Measurements from ENCODE around the gene MCM6. TPM values are rescaled to one million over a fixed set of nuclear protein-coding genes. Genes with fewer than 3 reads are reported as not detected.
"Not testable (repeated sequence)": the region's sequence is repeated elsewhere in the genome, so short reads cannot be mapped to it uniquely, and the experiment has no call there.

Gene MCM6
- total and polyA plus RNA-seq, 2 donors: 14.5 to 28.2 TPM

DNA sequence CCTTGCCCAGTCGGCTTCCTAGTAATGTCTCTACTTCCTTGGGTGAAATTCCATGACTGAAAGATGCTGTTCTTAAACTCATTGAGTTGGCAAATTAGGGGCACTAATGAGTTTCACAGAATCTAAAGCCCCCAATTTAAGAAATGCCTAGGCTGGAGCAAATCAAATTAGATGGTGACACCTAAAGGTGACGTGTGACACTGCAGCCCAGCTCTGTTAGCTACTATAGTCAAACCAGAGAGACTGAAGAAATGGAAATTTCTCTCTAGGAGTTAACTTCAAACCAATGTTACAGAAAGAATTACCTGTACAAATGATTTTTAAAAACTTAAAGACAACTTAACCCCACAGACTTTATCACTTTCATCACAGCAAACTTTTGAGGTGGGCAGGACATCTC lies 76.5 kb downstream of the MCM6 start:
- H3K4me3 ChIP-seq (ENCODE audit: low read depth, low read length): no peak overlapping the region
- DNase-seq (ENCODE audit: extremely low spot score): no peak
- 57% methylated on average over 2 of the region's 2 CpGs for WGBS

DNA sequence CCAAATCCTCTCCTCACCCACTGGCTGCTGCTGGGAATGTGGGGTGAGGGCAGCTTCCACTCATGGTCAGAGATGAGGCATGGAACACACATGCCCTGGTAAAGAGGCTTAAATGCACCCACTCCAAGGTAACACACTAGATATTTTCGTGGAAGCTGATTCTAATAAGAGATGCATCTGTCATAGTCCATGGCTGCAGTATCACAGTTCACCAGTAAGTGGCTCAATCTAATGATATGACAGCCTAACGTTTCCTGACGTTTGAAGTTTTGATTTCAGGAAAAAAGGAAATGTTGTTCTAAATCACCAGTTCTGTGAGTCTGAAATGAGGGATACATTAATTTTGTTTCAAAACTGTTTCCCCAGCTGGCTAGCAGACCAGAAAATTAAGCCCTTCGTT lies 77.5 kb downstream of the MCM6 start:
- 50% methylated on average over 4 of the region's 4 CpGs for WGBS
- Histone ChIP-seq H3K4me3 (ENCODE audit: low read depth, low read length) (no peak overlapping the region), H3K4me1 (ENCODE audit: insufficient read depth) (no peaks in the 10 kb centered on the region), H3K36me3 (ENCODE audit: insufficient read depth) (no peaks in the 10 kb centered on the region), H3K27ac (ENCODE audit: low read depth) (no peak overlapping the region)
- no peak for DNase-seq (ENCODE audit: extremely low spot score)

More for the DNA sequence above, 76.5 kb downstream of the MCM6 start:
- no peaks in the 10 kb centered on the region for H3K36me3 ChIP-seq (ENCODE audit: insufficient read depth)
- no peak overlapping the region for H3K27ac ChIP-seq (ENCODE audit: low read depth)
- no peaks in the 10 kb centered on the region for H3K4me1 ChIP-seq (ENCODE audit: insufficient read depth)

DNA sequence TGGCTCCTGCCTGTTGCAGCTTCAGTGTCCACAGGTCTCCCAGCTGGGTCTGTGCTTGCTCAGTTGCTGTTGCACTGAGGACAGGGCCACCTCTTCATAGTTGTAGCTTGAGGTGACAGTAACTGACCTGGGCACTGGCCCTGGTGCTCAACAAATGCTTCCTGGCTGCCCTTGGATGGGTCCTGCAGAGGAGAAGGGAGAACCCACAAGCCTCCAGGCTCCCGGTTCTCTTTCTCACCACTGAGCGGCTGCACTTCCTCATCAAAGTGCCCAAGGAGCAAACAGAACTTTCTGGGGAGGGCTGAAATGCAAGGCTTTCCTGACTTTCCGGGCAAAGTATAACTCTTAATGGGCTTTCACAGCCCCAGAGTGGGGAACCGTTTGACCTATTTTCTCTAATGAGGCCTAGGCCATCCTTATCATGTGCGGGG lies 78.0 kb downstream of the MCM6 start:
- no peak overlapping the region for H3K27ac ChIP-seq (ENCODE audit: low read depth)
- DNase-seq (ENCODE audit: extremely low spot score): no peak
- WGBS: 69% methylated on average over 5 of the region's 5 CpGs
- no peaks in the 10 kb centered on the region for H3K4me1 ChIP-seq (ENCODE audit: insufficient read depth)
- H3K4me3 ChIP-seq (ENCODE audit: low read depth, low read length): no peak overlapping the region
- no peaks in the 10 kb centered on the region for H3K36me3 ChIP-seq (ENCODE audit: insufficient read depth)

DNA sequence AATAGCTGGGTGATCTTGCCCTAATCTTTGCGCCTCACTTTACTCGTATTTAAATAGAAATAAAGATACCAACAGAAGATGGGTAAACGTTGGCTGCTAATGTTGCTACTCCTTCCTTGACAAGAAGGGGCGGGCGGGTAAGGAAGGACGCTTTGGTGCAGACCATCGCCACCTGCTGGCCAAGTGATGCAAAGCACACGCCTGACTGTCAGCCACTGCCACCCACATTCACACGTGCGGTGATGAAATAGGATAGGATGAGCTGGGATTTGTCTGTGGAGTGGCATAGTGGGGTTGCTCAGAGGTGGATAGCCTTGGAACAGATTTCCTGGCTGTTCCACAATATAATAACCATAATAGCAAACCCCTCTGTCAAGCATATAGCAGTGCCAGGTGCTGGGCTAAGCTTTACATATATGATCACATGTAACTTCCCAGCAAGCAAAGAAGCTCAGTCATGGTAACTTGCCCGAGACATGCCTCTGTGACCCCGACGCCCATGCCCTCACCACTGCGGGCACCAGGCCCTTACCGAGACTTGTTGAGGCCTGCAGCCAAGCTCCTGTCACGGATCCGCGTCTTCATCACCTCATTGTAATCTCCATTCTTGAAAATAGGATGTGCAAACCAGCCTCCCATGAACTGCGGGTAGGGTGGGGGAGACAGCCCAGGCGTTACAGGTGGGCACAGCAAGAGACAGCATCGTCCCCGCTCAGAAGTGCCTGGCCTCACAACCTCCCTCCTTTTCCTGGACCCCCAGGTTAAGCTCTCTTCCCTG lies 78.6 kb downstream of the MCM6 start:
- no peaks in the 10 kb centered on the region for H3K4me1 ChIP-seq (ENCODE audit: insufficient read depth)
- no peak overlapping the region for H3K27ac ChIP-seq (ENCODE audit: low read depth)
- no peak for DNase-seq (ENCODE audit: extremely low spot score)
- H3K36me3 ChIP-seq (ENCODE audit: insufficient read depth): no peaks in the 10 kb centered on the region
- H3K4me3 ChIP-seq (ENCODE audit: low read depth, low read length): no peak overlapping the region
- 35% methylated on average over 22 of the region's 22 CpGs for WGBS

DNA sequence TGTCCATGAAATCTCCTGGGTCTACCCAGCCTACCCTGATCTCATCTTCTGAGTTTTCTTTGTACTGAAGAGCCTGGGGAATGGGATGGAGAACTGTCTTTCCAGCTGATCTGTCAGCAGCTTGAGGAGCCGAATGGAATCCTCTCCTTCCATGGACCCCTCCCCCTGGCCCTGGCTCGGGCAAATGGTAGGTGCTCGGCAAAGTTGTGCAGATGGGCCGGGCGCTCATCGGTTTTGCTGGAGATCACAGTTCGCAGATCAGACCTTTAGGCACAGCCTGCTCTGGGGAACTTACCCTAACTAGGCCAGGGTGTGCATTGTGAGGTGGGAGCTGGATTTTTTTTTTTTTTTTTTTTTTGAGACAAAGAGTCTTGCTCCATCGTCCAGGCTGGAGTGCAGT lies 79.6 kb downstream of the MCM6 start:
- no peak overlapping the region for H3K27ac ChIP-seq (ENCODE audit: low read depth)
- H3K36me3 ChIP-seq (ENCODE audit: insufficient read depth): no peaks in the 10 kb centered on the region
- 95% methylated on average over 8 of the region's 8 CpGs for WGBS
- no peak overlapping the region for H3K4me3 ChIP-seq (ENCODE audit: low read depth, low read length)
- no peak for DNase-seq (ENCODE audit: extremely low spot score)
- no peaks in the 10 kb centered on the region for H3K4me1 ChIP-seq (ENCODE audit: insufficient read depth)

DNA sequence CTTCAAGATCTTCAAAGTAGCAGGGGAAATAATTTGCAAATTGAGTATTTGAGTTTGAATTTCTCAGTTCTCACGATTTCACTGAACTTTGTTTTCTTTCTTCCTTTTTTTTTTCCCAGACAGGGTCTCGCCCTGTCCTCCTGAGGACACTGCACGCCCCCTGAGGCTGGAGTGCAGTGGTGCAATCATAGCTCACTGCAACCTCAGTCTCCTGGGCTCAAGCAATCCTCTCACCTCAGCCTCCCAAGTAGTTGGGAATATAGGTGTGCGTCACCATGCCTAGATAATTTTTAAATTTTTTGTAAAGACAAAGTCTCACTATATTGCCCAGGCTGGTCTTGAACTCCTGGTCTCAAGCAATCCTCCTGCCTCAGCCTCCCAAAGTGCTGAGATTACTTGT lies 80.6 kb downstream of the MCM6 start:
- not testable (repeated sequence) for H3K4me1 ChIP-seq (ENCODE audit: insufficient read depth); DNase-seq (ENCODE audit: extremely low spot score); H3K4me3 ChIP-seq (ENCODE audit: low read depth, low read length); H3K36me3 ChIP-seq (ENCODE audit: insufficient read depth); H3K27ac ChIP-seq (ENCODE audit: low read depth)
- WGBS: 84% methylated on average over 4 of the region's 4 CpGs

DNA sequence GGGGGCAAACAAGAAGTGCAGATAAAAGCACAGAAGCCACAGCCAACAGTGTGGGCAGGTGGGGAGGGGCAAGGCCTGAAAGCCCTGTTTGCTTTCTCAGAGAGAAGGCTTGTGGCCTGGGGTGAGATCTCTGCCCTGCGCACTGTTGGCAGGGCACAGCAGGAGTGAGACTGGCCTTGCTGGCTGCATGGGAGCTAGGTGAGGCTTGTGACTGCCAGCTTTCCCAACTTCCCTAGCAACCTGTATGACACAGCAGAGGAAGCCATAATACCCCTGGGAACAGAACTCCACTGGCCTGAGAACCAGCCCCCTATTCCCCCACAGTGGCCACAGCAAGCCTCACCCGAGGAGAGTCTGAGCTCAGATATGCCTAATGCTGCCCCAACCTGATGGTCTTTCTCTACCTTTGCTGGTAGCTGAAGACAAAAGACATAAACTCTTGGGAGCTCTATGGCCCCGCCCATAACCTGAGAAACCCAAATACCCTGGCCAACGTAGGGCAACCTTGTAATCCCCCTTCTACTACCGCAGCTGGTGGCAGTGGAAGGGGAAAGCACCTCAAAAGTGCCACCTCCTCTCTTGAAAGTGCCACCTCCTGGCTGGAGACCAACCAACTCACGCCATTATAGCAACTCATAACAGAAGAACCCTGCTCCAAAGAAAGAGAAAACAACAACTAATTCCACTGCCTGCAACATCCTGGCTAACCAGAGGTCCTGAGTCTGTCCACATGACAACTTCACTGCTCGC lies 83.7 kb downstream of the MCM6 start:
- no peak overlapping the region for H3K4me3 ChIP-seq (ENCODE audit: low read depth, low read length)
- H3K27ac ChIP-seq (ENCODE audit: low read depth): no peak overlapping the region
- no peaks in the 10 kb centered on the region for H3K36me3 ChIP-seq (ENCODE audit: insufficient read depth)
- WGBS: 84% methylated on average over 7 of the region's 7 CpGs
- DNase-seq (ENCODE audit: extremely low spot score): no peak
- no peaks in the 10 kb centered on the region for H3K4me1 ChIP-seq (ENCODE audit: insufficient read depth)

DNA sequence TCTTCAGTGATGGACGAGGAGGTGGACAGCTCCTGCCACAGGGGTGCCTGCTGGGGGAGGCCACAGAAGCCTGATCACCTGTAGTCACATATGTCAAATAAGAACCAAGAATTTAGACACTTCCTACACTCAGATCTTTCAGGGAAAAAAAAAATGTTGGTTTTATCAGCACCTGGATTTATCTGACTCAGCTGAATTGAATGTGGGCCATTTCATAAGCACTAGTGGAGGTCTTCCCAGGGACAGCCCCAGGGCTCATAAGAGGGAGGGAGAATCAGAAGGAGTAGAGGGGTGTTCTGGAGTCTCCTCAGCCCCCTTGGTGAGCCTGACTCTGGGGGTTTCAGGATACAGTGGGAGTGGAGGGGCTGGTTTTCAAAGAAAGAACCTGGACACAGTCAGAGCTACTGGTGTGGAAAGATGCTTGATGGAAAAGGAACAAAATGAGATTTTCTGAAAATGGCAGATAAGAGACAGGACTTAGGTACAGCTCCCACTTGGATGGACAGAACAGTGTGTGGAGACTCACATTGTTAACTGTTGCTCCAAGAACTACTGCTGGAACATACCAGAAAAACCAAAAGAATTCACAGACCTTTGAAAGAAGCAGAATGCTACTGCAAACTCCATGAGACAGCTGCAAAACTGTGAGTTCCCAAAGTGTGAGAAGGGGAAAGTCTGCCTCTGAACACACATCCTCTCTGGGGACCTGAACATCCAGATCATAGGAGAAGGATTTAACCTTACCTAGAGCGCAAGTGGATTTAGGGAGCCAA lies 84.6 kb downstream of the MCM6 start:
- Histone ChIP-seq H3K4me1 (ENCODE audit: insufficient read depth) (no peaks in the 10 kb centered on the region), H3K4me3 (ENCODE audit: low read depth, low read length) (no peak overlapping the region), H3K27ac (ENCODE audit: low read depth) (no peak overlapping the region), H3K36me3 (ENCODE audit: insufficient read depth) (no peaks in the 10 kb centered on the region)
- DNase-seq (ENCODE audit: extremely low spot score): no peak
- WGBS: 87% methylated on average over 2 of the region's 2 CpGs

DNA sequence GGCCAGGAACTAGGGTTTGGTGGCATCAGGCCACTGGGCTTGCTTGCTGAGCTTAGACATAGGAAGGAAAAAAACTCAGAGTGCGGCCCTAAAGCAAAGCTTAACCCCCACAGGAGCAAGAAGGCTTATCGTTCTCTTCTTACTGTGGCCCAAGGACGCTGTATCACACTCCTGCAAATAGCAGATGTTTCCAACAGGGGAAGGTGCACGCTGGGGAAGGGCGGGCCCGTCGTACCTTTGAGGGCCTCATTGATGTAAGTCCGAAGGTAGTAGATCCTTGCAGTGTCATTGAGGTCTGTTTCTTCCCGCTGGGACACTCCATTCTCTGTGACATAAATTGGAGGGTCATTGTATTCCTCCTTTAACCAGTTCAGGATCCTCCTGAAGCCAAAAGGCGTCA lies 85.8 kb downstream of the MCM6 start:
- Histone ChIP-seq H3K36me3 (ENCODE audit: insufficient read depth) (peaks cover 2% of the 10 kb centered on the region), H3K27ac (ENCODE audit: low read depth) (no peak overlapping the region), H3K4me3 (ENCODE audit: low read depth, low read length) (no peak overlapping the region), H3K4me1 (ENCODE audit: insufficient read depth) (no peaks in the 10 kb centered on the region)
- no peak for DNase-seq (ENCODE audit: extremely low spot score)
- WGBS: 94% methylated on average over 10 of the region's 10 CpGs

Small RNAs within 50 kb of the gene (small RNA-seq; reads per million reads assigned to genes)
- not detected for gene RF00019

Other genes starting within 250 kb of the MCM6 start
- gene UBXN4, start 134.6 kb downstream of the MCM6 start, total RNA-seq: 107 TPM
- 46.6 TPM for gene UBXN4, start 134.6 kb downstream of the MCM6 start, polyA plus RNA-seq
- not detected for gene LCT, start 39.3 kb downstream of the MCM6 start, total RNA-seq
- gene LCT, start 39.3 kb downstream of the MCM6 start, polyA plus RNA-seq: not detected
- 106 TPM for gene DARS1, start 109.2 kb upstream of the MCM6 start, total RNA-seq
- gene DARS1, start 109.2 kb upstream of the MCM6 start, polyA plus RNA-seq: 70.8 TPM
- gene CXCR4, start 241.7 kb upstream of the MCM6 start, total RNA-seq: 20.8 TPM
- gene CXCR4, start 241.7 kb upstream of the MCM6 start, polyA plus RNA-seq: 20.4 TPM